Measurements from ENCODE around the gene PPM1H.

- TF ChIP-seq MYBL2 (CRISPR knock-in tag; IDR thresholded peaks at IDR 0.05) (no peak), CTCF (IDR thresholded peaks at IDR 0.05) (no peak), ZMAT4 (CRISPR knock-in tag; IDR thresholded peaks at IDR 0.05) (no peak), ATF1 (CRISPR knock-in tag; IDR thresholded peaks at IDR 0.05) (no peak), MAX (CRISPR knock-in tag; IDR thresholded peaks at IDR 0.05) (no peak), IRF1 (CRISPR knock-in tag; IDR thresholded peaks at IDR 0.05) (no peak), ARID4B (CRISPR knock-in tag; IDR thresholded peaks at IDR 0.05; ENCODE audit: borderline replicate concordance) (no peak), NR2C2 (CRISPR knock-in tag; IDR thresholded peaks at IDR 0.05) (no peak), ZNF281 (CRISPR knock-in tag; IDR thresholded peaks at IDR 0.05) (no peak), ATF2 (CRISPR knock-in tag; IDR thresholded peaks at IDR 0.05; ENCODE audit: borderline replicate concordance, low read depth) (no peak), ERG (CRISPR knock-in tag; IDR thresholded peaks at IDR 0.05) (no peak), ESRRA (CRISPR knock-in tag; IDR thresholded peaks at IDR 0.05; ENCODE audit: borderline replicate concordance) (no peak), RORB (CRISPR knock-in tag; IDR thresholded peaks at IDR 0.05) (no peak)
Observed at GRCh38 chr12:62621101-62621638, 313.8 kb downstream of the PPM1H start.

Data from WTC11 (cell line).